ENCODE measurements around the gene ZNF827. TPM values are rescaled to one million over a fixed set of nuclear protein-coding genes. Genes with fewer than 3 reads are reported as not detected.

Gene ZNF827, protein sequence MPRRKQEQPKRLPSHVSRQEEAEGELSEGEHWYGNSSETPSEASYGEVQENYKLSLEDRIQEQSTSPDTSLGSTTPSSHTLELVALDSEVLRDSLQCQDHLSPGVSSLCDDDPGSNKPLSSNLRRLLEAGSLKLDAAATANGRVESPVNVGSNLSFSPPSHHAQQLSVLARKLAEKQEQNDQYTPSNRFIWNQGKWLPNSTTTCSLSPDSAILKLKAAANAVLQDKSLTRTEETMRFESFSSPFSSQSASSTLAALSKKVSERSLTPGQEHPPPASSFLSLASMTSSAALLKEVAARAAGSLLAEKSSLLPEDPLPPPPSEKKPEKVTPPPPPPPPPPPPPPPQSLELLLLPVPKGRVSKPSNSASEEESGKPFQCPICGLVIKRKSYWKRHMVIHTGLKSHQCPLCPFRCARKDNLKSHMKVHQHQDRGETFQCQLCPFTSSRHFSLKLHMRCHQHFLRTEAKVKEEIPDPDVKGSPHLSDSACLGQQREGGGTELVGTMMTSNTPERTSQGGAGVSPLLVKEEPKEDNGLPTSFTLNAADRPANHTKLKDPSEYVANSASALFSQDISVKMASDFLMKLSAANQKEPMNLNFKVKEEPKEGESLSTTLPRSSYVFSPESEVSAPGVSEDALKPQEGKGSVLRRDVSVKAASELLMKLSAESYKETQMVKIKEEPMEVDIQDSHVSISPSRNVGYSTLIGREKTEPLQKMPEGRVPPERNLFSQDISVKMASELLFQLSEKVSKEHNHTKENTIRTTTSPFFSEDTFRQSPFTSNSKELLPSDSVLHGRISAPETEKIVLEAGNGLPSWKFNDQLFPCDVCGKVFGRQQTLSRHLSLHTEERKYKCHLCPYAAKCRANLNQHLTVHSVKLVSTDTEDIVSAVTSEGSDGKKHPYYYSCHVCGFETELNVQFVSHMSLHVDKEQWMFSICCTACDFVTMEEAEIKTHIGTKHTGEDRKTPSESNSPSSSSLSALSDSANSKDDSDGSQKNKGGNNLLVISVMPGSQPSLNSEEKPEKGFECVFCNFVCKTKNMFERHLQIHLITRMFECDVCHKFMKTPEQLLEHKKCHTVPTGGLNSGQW
- total RNA-seq, result 10 to 100 TPM; 26.0 to 39.0 TPM

DNA sequence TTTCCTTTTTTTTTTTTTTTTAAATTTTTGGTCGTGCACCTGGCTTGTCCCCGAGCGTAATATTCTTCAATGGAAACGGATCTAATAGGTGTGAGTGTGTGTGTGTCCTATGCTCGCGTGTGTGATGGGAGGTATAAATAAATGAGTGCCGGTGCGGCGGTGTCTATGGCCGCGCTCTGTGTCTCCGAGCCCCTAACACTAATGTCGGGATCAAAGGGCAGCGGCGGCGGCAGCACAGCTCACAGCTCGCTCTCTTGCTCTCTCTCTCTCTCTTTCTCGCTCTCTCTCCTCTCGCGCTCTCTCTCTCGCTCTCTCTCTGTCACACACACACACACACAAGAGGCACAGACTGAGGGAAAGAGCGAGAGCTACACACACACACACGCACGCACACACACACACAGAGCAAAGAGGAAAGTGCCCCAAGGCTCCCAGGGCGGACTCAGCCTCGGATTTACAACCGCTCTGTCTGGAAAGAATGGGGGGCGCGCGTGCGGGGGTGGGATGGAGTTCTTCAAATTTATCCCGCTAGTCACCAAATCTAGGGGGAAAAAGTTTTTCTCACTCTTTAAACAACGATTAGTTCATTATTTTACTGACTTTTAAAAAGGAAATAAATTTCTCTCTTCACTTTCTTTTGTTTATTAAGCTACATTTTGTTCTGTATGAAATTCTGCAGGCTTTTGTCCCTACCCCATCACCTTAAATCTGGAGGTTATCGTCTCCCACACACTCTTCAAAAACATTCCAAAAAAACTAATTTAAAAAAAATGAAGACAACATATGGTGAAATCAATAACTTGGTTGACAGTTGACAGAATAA, at the start of gene ZNF827:
Gene ZNF827, minus strand, starts transcription at position 206 of the 823 bp plus-strand sequence. CDS start 416 bp downstream, outside the sequence.
- ATAC-seq (replicated peaks in 1 of 2), result peak; percentile 65 to 69
- DNase-seq, result peak; percentile 65 to 72
- H3K27me3 Mint-ChIP-seq (ENCODE audit: low read depth), result no peaks in the 10 kb centered on the region
- H3K9me3 Mint-ChIP-seq, result no peaks in the 10 kb centered on the region
- peak within 1 kb of the TSS; percentile 74 to 99 for H3K4me3 Mint-ChIP-seq
- H3K27ac Mint-ChIP-seq, result peak within 1 kb of the TSS; percentile 96
- H3K36me3 Mint-ChIP-seq (ENCODE audit: insufficient read depth in 2 of 2), result peaks cover 6 to 9% of the 10 kb centered on the region in 2 donors
- peaks cover 34% of the 10 kb centered on the region for H3K4me1 Mint-ChIP-seq (ENCODE audit: low read depth)

DNA sequence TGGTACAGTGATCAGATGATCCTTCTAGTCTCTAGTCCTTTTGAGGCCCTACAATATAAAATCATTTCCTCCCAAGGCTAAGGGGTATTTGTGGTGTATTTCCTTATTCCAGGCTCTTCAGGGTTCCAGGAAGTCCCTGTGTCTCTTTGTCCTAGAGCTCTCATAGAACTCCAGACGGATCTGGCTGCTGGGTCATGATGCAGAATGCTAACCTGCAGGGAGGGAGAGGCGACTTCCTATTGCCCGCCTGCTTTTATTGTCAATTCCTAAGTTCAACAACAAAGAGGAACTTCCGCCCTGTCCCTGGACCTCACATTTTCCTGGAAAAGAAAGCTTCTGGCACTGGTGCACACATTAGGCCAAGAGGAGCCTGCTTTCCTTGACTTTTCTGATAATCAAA, 45.9 kb upstream of the ZNF827 start:
- ATAC-seq (replicated peaks in 1 of 2) (no peak), DNase-seq (no peak)
- H3K4me1 Mint-ChIP-seq (ENCODE audit: low read depth), result no peaks in the 10 kb centered on the region
- no peak overlapping the region for H3K27ac Mint-ChIP-seq
- peaks cover 5% of the 10 kb centered on the region for H3K27me3 Mint-ChIP-seq (ENCODE audit: low read depth)
- H3K9me3 Mint-ChIP-seq, result no peaks in the 10 kb centered on the region
- no peaks in the 10 kb centered on the region for H3K36me3 Mint-ChIP-seq (ENCODE audit: insufficient read depth in 2 of 2)
- no peak overlapping the region for H3K4me3 Mint-ChIP-seq

DNA sequence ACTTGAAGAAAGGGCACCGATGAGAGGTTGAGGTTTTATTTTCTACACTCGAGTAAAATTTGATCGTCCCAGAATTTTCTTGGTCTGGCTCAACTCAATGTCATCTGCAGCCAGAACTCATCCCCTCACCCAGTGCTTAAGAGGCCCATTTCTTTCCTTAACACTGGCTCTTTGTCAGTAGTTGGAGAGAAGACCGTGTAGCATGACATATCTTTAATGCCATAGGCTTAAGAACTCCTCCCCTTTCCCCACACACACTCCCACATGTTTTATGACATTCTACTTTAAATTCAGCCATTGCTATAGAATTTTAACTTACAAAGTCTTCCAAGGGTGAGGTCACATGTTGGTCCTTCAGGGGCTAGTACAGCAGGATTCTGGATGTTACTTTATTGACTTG, 44.2 kb upstream of the ZNF827 start:
- no peaks in the 10 kb centered on the region for H3K4me1 Mint-ChIP-seq (ENCODE audit: low read depth)
- H3K9me3 Mint-ChIP-seq, result no peaks in the 10 kb centered on the region
- H3K27ac Mint-ChIP-seq, result no peak overlapping the region
- no peaks in the 10 kb centered on the region for H3K36me3 Mint-ChIP-seq (ENCODE audit: insufficient read depth in 2 of 2)
- H3K27me3 Mint-ChIP-seq (ENCODE audit: low read depth), result peaks cover 5% of the 10 kb centered on the region
- DNase-seq, result no peak
- ATAC-seq (replicated peaks in 1 of 2), result no peak
- no peak overlapping the region for H3K4me3 Mint-ChIP-seq

DNA sequence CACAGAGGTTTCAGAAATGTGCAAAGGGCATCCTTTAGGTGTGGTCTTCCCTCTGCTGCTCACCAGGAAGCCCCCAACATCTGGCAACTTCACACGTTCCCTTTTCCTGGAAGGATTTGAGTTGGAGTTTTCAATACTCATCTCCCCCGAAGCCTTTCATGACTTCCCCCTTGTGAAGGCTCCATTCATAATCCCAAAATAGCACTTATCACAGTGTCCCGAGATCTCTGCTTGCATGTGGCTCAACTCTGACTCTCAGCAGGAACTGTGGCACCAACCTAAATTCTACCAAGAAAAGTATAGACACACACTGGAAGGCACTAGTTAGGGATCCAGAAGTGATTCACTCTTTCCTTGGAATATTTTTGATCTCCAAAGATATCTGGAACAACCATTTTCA, 40.5 kb upstream of the ZNF827 start:
- Mint-ChIP-seq H3K4me1 (ENCODE audit: low read depth) (no peaks in the 10 kb centered on the region), H3K27me3 (ENCODE audit: low read depth) (peaks cover 5% of the 10 kb centered on the region), H3K27ac (no peak overlapping the region), H3K36me3 (ENCODE audit: insufficient read depth in 2 of 2) (no peaks in the 10 kb centered on the region), H3K9me3 (no peaks in the 10 kb centered on the region), H3K4me3 (no peak overlapping the region)
- ATAC-seq (replicated peaks in 1 of 2), result no peak
- no peak for DNase-seq

DNA sequence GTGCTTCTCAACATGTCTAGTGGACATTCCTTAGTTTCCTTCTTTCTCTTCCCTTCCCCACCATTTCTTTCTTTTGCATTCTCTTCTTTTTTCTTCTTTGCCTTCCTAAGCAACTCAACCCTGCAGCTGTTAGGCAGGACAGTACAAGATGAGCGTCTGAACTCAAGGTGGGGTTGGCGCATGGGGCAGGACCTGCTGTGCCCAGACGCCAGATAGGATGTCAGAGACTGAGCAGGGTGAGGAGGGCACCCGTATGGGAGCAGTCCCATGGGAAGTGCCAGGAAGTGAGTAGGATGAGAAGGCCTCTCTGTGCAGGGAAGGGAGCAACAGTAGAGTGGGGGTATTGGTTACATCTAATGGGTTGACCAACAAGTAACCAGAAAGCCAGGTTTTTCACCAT, 38.1 kb upstream of the ZNF827 start:
- ATAC-seq (replicated peaks in 1 of 2) (no peak), DNase-seq (no peak)
- Mint-ChIP-seq H3K9me3 (no peaks in the 10 kb centered on the region), H3K36me3 (ENCODE audit: insufficient read depth in 2 of 2) (no peaks in the 10 kb centered on the region), H3K4me1 (ENCODE audit: low read depth) (no peaks in the 10 kb centered on the region), H3K27me3 (ENCODE audit: low read depth) (peaks cover under 1% of the 10 kb centered on the region), H3K4me3 (no peak overlapping the region), H3K27ac (no peak overlapping the region)

DNA sequence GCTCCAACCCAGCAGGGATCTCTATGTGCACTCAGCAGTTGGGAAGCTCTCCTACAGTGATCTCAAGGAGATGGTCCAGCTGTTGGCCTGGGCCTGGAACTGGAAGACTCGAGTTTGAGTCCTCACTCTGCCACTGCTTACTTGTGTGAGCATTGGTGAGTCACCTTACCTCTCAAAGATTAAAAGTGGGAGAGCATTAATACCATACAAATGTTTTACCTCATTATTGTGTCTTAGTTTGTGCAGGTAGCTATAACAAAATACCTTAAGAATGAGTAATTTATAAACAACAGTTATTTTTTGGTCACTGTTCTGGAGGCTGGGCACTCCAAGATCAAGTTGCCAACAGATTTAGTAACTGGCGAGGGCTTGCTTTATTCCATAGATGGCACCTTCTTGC, 21.4 kb upstream of the ZNF827 start:
- Mint-ChIP-seq H3K4me1 (ENCODE audit: low read depth) (peaks cover 4% of the 10 kb centered on the region), H3K9me3 (peaks cover 3 to 4% of the 10 kb centered on the region in 2 donors), H3K27me3 (ENCODE audit: low read depth) (peaks cover 16% of the 10 kb centered on the region), H3K27ac (no peak overlapping the region), H3K36me3 (ENCODE audit: insufficient read depth in 2 of 2) (peaks cover 2 to 3% of the 10 kb centered on the region in 2 donors), H3K4me3 (no peak overlapping the region)
- ATAC-seq (replicated peaks in 1 of 2), result no peak
- DNase-seq, result no peak

DNA sequence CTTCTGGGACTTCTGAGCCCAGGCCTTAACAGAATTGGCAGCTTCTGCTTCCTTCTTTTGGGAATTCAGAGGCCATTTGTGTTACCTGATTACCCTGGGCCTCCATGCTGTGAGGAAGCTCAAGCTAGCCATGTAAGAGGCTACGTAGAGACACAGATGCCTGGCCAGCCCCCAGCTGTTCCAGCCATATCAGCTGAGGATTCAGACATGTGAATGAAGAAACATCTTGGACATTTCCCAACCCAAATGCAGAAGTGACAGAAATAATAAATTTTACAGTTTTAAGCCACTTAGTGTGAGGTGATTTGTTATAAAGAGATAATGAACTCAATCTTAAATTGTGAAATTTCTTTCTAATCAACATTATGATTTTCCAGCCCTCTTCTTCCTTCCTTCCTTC, 18.7 kb upstream of the ZNF827 start:
- no peak for ATAC-seq (replicated peaks in 1 of 2)
- peaks cover 1 to 2% of the 10 kb centered on the region in 2 donors for H3K36me3 Mint-ChIP-seq (ENCODE audit: insufficient read depth in 2 of 2)
- H3K9me3 Mint-ChIP-seq, result peaks cover 0 to 2% of the 10 kb centered on the region in 2 donors
- H3K27ac Mint-ChIP-seq, result no peak overlapping the region
- DNase-seq, result no peak
- peaks cover 11% of the 10 kb centered on the region for H3K27me3 Mint-ChIP-seq (ENCODE audit: low read depth)
- peaks cover 4% of the 10 kb centered on the region for H3K4me1 Mint-ChIP-seq (ENCODE audit: low read depth)
- no peak overlapping the region for H3K4me3 Mint-ChIP-seq

DNA sequence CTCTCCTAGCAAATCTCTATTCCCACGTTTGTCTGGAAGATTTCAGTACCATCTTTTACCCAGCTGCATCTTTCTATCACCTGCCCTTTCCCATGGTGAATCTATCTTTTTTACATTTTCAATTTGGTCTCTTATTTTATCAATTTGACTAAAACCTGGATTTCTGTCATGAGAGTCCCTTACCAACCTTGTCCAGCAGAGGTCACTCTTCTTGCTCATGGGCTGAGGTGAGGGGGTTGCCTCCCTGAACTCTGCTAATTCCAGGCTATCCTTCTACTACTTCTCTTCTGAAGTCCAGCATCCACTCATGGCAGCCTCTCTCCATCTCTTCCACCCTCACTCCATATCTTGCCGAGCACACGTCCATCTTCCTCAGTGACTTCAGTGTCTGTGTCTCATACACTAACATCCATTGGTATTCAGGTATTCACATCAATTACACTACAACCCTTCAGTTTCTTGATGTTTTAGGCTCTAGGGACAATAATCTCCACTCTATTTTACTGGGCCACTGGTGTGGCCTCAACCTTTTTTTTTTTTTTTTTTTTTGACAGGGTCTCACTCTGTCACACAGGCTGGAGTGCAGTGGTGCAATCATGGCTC, 17.8 kb upstream of the ZNF827 start:
- DNase-seq (peak; percentile 29 to 39), ATAC-seq (replicated peaks in 1 of 2) (peak in 1 of 2 donors; percentile 25)
- Mint-ChIP-seq H3K9me3 (peaks cover 0 to 2% of the 10 kb centered on the region in 2 donors), H3K4me1 (ENCODE audit: low read depth) (peaks cover 4% of the 10 kb centered on the region), H3K27ac (no peak overlapping the region), H3K27me3 (ENCODE audit: low read depth) (peaks cover 17% of the 10 kb centered on the region), H3K36me3 (ENCODE audit: insufficient read depth in 2 of 2) (peaks cover 1 to 2% of the 10 kb centered on the region in 2 donors), H3K4me3 (no peak overlapping the region)

DNA sequence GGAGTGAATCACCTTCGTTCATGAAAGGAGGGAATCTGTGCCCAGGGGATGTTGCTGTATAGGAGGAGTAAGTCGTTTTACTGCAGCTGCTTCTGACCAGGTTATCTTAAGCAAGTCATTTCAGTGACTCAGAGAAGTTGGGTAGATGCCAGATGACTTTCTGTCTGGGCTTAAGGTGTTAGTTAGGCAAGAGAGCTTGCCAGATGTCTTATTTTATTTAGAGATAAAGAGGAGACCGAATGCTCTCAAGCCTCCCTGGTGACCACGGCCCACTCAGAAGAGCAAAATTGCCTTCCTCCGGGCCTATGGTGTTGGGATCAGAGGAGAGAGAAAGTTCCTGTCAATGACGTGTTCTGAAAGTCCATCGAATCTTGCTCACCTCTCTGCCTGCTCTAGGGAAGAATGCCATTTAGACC, 16.3 kb upstream of the ZNF827 start:
- Mint-ChIP-seq H3K36me3 (ENCODE audit: insufficient read depth in 2 of 2) (peaks cover 1 to 2% of the 10 kb centered on the region in 2 donors), H3K4me3 (no peak overlapping the region), H3K4me1 (ENCODE audit: low read depth) (peaks cover 4% of the 10 kb centered on the region), H3K9me3 (peaks cover 0 to 2% of the 10 kb centered on the region in 2 donors), H3K27ac (no peak overlapping the region), H3K27me3 (ENCODE audit: low read depth) (peaks cover 31% of the 10 kb centered on the region)
- DNase-seq (no peak), ATAC-seq (replicated peaks in 1 of 2) (no peak)

DNA sequence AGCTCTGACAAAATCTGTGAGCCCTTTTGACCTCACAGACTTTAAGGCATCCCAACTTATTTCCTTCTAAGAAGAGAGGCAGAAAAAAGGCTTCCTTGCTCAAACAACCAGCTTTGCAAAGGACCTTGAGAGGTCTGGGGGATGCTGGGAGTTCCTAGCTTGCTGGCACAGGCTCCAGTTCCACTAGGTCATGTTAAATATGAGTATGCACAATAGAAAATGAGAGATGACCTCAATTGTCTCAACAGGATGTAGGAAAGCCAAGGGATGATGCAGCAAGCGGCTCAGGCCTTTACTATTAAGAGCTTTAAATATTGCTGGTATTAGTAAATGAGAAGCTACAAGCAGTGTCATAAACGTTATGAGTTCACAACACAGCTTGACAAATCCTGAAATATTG, 13.3 kb upstream of the ZNF827 start:
- Mint-ChIP-seq H3K27me3 (ENCODE audit: low read depth) (peaks cover 52% of the 10 kb centered on the region), H3K9me3 (no peaks in the 10 kb centered on the region), H3K4me3 (no peak overlapping the region), H3K27ac (no peak overlapping the region), H3K36me3 (ENCODE audit: insufficient read depth in 2 of 2) (no peaks in the 10 kb centered on the region), H3K4me1 (ENCODE audit: low read depth) (peaks cover 4% of the 10 kb centered on the region)
- no peak for DNase-seq
- ATAC-seq (replicated peaks in 1 of 2), result no peak

DNA sequence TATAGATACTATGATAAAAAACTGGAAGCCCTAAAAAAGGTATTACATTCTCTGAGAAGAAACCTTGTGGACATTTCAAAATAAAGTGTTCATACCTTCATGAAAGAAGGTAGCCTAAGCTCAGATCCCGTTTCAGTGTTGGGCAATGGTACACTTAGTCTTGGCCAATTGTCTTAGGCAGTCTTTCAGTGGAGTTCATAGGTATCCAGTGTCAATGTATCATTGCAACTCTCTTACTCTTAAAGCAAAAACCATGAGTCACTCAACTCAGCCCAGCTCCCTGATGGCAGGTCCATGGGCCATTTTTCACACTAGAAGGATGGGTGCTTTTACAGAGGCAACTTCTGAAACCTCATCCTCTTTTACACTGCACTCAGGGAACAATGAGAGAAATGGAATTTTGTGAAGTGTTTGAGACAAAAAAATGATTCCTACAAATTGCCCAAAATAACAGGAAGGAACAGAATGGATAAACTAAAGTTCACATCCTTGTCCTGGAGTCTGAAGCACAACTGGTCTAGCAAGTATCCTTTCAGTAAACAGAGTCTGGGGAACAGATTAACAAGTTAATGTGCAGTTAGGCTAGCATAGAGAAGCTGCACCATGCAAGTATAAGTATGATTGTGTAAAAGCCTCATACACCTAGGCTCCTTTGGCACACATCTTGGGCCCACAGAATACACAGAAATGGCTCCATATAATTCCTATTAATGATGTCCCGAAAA, 7.0 kb upstream of the ZNF827 start:
- no peak overlapping the region for H3K4me3 Mint-ChIP-seq
- H3K27me3 Mint-ChIP-seq (ENCODE audit: low read depth), result peaks cover 28% of the 10 kb centered on the region
- H3K9me3 Mint-ChIP-seq, result no peaks in the 10 kb centered on the region
- no peaks in the 10 kb centered on the region for H3K36me3 Mint-ChIP-seq (ENCODE audit: insufficient read depth in 2 of 2)
- ATAC-seq (replicated peaks in 1 of 2) (no peak), DNase-seq (no peak)
- H3K4me1 Mint-ChIP-seq (ENCODE audit: low read depth), result no peaks in the 10 kb centered on the region
- H3K27ac Mint-ChIP-seq, result no peak overlapping the region

Data from activated T-cell treated with anti-CD3 and anti-CD28 coated beads, Interleukin-2, amount 50 U/mL, for 72 hours (primary cell).